ENCODE data around the gene AIFM3.

AIFM3 gene

DNA sequence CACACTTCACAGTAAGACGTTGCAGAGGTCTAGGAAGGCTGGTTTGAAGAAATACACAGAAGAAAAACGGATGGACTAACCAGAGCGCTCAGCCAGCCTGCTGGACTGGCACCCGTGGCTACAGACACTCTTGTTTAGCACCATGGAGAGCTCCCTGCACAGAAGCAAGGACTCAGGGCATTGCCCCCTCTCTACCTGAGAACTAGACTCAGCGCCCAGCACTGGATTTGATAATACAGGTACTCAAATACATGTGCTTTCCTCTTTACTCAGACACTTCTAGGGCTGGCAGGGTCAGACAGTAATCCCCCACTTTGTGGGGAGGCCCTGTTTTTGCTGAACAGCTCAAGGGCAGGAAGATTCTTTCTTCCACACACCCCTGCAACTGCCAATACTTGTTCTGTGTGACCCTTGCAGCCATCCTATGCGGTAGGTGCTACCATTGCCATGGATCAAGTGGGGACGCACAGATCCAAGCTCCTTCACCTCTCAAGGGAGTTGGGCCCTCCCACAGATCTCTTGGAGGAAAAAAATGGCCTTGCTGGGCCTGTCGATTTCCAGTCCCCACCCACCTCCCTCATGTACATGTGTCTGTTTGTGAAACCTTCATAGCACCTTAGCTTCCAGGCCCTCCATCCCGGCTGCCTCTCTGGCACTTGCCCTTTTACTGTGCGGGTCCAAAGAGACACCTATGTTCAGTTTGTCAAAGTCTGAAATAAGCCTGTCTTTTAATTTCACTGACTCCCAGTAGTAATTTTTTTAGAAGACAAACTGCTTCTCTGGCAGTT lies 42.8 kb downstream of the AIFM3 start:
- no peak for FAIRE-seq

DNA sequence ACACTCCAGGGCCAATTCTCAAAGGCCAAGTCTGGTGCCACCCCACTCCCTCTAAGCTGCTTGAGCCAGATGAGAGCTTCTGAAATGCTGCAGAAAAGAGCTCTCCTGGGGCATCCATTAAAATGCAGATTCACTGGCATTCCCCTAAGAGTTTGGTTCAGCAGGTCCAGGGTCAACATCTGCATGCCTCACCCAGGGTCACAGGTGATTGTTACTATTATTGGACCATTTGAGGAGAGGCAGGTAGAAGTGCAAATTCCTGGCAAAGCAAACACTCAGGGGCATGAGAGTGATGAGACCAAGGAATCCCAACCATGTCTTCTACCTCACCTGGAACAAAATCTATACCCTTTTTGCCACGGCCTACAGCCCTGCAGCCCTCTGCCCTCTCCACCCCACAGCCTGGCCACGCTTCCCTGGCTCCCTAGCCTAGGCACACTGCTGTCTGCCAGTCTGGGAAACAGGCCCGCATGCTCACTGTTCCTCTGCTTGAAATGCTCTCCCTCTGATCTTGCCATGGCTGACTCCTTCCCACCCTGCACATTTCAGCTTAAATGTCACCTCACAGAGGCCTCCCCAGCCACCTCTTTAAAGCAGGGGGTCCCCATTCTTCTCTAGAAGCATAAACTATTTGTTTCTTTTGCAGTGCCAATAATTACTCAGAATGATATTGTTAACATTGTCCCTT lies 43.5 kb downstream of the AIFM3 start:
- no peak for FAIRE-seq

DNA sequence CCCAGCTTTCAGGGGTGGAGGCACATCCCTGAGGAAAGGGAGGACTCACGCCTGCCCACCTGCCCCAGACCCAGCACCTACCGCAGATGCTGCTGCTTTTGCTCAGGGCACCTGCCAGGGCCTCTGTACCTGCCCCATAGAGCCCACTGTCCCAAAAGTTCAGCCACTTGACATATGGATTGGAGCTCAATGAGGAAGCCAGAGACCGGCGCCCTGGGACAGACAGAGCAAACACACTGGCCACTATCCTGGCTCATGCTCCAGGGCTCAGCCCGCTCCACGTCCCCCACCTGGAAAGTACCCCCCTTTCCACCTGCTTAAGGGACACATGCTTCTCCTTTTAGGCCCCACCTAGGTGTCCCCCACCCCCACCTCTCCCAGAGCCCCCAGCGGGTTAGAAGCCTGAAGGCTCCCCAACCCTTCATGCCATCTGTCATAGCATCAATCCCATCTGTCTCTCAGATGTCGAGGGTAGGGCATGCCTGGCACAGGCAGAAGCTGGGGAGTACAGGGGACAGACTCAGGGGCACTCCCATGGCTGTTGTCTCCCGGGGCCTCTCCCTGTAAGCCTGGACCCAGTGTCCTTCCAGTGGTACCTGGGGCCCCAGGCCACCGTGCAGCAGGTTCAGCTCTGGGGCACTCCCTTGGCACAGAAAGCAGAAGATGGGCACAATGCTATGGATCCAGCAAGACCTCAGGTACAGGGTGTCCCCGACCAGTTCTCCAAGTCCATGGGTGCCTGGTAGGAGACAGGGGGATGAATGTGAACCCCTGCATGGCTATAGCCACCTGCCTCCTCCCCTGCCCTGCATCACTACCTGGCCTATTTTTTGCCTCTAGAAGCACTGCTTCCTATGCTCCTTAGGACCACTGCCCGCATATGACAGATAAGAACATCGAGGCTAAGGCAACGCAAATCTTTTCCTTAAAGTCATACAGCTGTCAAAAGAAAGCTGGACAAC lies 45.7 kb downstream of the AIFM3 start:
- FAIRE-seq = no peak

GRCh38 chr22:21013657-21014201 lies 46.7 kb downstream of the AIFM3 start:
- FAIRE-seq = no peak

- FAIRE-seq = no peak
Measured at GRCh38 chr22:21014202-21014725, 47.2 kb downstream of the AIFM3 start.

GRCh38 chr22:21014726-21015465 lies 47.8 kb downstream of the AIFM3 start, which contains the start of gene P2RX6:
Gene P2RX6 (plus strand): TSS chr22:21015165. CDS start chr22:21015175, 10 bp downstream.
- FAIRE-seq = no peak

DNA sequence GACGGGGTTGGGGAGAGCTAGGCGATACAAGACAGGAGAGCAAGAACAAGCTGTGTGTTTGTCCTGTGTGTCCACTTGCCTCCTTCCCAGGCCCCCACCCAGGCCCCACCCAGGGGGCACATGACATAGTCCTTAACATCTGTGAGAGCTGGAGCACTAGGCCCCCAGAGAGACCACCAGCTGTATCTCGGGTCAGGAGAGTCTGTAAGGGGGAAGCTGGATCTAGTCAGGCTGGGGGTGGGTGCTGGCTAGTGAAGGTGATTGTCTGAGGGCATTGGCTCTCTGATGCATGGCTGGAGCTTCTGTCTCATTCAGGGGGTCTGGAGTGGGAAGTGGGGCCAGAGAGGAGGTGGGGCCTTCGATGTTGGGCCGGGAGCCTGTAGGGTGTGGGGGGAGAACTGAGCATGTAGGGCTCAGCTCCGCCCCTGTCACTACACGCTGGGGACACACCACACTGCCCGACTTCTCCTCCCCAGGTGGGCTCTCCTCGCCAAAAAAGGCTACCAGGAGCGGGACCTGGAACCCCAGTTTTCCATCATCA lies 48.5 kb downstream of the AIFM3 start:
- no peak for FAIRE-seq

DNA sequence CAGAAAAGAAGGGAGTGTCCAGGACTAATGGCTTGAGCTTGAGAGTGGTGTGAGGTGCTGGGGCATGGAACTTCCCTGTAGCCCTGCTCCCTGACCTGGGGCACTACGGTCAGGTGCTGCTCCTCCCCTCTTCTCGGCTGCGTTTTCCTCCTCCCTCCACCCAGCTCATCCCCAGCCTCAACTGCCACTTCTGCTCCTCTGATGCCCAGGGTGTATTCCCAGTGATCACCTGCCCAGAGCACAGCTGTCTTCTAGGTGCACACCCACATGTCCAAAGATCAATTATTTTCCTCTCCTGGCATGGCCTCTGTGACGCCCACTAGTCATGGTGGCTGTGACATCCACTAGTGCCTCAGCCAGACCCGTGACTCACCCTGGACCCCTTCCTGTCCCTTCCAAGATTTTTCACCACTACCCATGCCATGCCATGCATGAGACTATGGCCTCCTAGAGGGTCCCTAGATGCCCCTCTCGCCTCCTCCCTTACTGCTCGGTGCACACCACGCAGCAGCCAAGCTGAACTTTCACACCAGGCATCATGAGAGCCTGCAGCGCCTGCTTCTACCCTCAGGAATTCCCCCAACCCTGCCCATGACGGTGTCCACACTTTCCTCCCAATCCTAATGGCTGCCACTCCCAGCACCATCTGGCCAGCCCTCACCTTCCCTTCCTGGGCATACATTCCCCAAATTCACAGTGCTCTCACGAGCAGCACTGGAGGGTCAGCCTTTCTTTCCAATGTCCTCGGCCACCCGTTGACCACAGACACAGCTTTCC lies 49.8 kb downstream of the AIFM3 start:
- FAIRE-seq = no peak

- no peak for FAIRE-seq
Measured at GRCh38 chr22:21018314-21018713, 51.3 kb downstream of the AIFM3 start.

DNA sequence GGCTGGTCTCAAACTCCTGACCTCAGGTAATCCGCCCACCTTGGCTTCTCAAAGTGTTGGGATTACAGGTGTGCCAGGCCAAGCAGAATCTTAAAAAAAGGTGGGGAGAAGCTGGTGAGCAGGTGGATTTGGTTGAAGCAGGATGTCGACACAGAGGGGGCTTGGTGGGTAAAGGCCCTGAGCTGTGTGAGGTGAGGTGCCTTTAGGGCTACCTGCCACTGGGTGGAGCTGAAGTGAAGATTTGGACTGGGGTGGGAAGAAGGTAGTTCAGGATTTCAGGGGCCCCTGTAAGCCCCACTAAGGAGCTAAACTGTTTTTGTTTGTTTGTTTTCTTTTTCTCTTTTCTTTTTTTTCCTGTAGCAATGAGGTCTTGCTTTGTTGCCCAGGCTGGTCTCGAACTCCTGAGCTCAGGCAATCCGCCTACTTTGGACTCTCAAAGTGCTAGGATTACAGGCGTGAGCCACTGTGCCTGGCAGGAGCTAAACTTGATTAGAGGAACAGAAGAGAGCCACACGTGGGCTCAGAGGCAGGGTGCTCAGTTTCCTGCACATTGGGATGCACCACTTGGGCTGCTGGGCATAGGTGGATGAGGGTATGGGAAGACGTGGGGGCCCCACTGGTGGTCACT lies 53.9 kb downstream of the AIFM3 start:
- FAIRE-seq = no peak

DNA sequence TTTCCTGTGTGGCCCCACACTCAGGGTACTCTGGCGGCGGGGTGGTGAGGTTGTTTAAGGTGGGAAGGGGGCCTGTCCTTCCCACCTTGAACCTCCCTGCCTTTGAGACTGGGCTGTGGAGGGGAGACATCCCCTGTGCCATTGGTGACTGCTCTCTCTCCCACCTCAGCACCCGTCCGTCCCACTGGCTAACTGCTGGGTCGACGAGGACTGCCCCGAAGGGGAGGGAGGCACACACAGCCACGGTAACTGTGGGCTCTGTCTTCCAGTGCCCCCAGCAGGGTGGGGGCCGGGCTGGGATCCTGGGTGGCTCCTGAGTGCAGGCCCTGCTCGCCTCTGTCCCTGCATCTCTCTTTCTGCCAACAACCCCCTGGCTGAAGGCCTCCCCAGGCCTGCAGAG lies 55.5 kb downstream of the AIFM3 start:
- no peak for FAIRE-seq

DNA sequence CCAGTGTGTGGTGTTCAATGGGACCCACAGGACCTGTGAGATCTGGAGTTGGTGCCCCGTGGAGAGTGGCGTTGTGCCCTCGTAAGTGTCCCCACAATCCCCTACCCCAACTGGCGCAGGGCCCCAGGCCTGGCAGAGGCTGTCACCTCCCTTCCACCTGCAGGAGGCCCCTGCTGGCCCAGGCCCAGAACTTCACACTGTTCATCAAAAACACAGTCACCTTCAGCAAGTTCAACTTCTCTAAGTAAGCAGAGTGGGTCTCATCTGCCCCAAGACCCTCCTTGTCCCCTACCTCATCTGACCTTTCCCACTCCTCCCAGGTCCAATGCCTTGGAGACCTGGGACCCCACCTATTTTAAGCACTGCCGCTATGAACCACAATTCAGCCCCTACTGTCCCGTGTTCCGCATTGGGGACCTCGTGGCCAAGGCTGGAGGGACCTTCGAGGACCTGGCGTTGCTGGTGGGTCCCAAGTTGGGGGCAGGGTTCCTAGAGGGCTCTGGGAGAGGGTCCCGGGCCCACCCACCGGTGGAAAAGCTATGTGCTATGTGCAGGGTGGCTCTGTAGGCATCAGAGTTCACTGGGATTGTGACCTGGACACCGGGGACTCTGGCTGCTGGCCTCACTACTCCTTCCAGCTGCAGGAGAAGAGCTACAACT lies 56.0 kb downstream of the AIFM3 start:
- FAIRE-seq = no peak

- no peak for FAIRE-seq
Measured at GRCh38 chr22:21025266-21025665, 58.2 kb downstream of the AIFM3 start.

- FAIRE-seq = no peak
Measured at GRCh38 chr22:21025763-21026755, 59.0 kb downstream of the AIFM3 start.

DNA sequence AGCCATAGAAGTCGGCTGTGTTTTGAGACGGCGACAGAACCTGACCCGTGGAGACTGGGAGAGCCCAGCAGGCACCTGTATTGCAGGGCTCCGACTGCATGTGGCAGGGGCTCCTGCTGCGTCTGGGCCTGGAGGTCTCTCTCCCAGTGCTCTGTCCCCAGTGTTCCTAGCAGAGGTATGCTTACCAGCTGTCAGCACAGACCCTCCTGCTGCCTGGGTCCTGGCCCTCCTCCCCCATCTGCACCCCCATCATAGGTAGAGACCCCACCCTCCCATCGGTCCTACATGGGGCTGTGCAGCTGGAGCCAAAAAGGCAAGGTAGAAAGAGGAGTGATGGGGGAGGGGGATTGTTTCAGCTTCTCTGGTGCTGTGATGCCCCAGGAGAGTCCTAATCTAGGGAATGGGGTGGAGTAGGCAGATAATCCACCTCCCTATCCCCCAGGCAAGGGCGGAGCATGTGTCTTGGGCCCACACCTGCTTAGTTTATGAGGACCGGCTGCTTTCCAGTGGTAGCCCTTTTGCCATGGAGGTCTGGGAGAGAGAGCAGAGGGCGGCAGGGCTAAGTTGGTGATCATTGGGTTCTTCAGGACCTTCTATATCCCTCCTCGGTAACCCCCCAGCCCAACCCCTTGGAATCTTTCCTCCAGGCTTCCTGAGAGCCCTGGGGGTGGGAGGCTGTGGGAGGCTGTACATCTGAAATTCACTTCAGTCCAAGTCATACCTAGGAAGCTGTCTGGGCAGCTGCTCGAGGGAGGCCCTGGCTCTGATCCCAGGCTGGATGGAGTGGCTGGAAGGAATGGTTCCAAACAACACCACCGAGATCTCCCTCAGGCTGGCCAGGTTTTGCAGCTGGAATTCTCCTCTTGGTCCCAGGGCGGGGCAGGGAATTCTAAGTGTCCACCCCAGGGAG lies 60.0 kb downstream of the AIFM3 start:
- no peak for FAIRE-seq

GRCh38 chr22:21028277-21029251 lies 61.5 kb downstream of the AIFM3 start:
- FAIRE-seq = no peak

Measured in colon (tissue), 2 donors.